GM18508 (cell line): ENCODE measurements around the gene MARCKSL1.

ENCODE experiments used
- ATAC-seq: cut with Tn5 transposase; IDR thresholded peaks from one replicate; pipeline ENCODE4 v1.9.1; 2021; ENCODE audit warnings: moderate number of reproducible peaks; ENCODE audit not compliant: insufficient read depth, unreplicated experiment

The MARCKSL1 gene

DNA sequence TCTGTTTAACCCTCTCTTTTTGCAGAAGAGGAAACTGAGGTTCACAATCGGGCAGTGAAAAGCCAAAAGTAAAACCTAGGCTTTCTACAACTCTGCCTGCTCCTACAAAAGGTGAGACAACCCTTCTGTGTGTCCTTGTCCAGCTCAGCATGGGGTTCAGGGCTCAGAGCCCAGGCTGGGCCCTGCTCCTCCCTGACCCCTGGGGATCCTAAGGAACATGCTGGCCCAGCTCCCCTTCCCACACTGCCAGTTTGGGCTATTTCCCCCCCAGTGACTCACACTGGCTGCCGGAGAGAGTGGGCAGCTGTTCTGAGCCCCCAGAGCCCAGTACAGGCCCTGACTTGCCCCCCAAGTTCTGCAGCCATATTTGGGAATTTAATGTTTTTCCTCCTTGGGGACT lies 17.4 kb upstream of the MARCKSL1 start:
- ATAC-seq, result no peak

DNA sequence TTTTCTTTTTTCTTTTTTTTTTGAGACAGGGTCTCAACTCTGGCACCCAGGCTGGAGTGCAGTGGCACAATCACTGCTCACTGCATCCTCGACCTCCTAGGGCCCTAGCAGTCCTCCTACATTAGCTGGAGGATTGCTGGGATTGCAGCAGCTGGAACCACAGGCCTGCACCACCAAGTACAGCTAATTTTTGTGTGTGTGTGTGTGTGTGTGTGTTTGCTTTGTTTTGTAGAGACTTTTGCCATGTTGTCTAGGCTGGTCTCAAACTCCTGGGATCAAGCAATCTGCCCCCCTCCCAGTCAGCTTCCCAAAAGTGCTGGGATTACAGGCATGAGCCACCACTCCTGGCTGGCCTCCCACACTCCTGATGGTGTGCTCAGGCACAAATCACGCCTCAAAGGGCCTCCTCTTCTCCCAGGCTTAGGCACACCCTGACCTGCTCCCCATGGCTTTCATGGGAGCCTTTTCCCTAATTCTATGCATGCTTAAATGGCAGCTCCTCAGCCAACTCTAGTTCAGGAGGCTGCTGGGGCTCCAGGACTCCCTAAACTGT lies 16.9 kb upstream of the MARCKSL1 start:
- ATAC-seq, result no peak

- no peak for ATAC-seq
Observed at GRCh38 chr1:32352239-32352745, 16.3 kb upstream of the MARCKSL1 start.

- ATAC-seq, result peak; percentile 45
Observed at GRCh38 chr1:32351399-32352238, 15.6 kb upstream of the MARCKSL1 start.

DNA sequence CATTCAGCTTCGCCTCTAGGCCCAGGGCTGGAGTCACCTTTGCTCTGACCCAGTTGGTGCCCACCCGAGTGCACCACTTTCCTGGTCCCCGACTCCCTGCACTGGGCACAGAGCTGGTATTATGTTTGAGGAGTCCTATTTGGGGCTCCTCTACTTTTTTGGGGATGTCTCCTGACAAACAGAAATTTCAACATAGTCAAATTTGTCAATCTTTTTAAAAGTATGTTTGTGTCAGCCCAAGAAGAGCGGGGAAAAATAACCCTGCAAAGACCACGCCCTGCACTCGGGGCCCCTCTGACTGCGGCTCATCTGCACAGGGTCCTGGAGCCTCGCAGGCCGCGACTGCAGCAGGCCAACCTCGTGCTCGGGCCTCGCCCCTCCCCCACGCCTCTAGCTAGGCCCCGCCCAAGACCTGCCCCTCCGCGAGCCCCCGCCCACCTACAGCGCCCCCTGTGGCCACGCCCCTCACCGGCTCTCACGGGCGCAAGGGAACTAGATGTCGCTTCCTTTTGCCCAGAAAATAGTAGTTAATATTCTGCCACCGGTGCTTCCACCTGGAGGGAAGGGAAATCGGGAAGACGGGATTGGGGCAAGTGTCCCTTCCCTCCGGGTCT lies 14.9 kb upstream of the MARCKSL1 start:
- no peak for ATAC-seq

GRCh38 chr1:32349211-32349708 lies 13.2 kb upstream of the MARCKSL1 start:
- no peak for ATAC-seq

DNA sequence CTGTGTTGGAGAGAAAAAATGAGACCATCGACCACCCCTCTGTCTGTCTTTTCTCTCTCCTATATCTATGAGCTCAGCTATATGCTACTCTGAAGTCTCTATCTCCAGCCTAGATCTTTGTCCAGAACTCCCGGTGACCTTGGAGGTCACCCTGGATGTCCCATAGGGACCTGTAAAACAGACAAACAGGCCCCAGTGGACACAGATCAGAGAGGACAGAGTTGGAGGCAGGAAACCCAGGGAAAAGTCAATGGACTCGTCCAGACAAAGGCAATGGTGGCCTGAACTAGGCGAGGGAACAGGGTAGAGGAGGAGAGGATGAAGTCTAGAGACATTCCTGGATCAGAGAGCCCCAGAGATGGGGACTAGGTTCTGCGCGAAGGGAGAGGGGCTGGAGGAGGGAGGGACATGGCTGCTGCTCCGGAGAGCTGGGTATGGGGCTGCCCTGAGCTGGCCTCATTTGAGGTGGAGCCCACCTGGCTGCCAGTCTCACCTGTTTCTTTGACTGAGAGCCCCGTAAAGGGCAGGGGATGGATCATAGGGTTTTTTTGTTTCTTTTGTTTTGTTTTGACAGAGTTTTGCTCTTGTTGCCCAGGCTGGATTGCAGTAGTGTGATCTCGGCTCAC lies 10.6 kb upstream of the MARCKSL1 start:
- ATAC-seq, result no peak

DNA sequence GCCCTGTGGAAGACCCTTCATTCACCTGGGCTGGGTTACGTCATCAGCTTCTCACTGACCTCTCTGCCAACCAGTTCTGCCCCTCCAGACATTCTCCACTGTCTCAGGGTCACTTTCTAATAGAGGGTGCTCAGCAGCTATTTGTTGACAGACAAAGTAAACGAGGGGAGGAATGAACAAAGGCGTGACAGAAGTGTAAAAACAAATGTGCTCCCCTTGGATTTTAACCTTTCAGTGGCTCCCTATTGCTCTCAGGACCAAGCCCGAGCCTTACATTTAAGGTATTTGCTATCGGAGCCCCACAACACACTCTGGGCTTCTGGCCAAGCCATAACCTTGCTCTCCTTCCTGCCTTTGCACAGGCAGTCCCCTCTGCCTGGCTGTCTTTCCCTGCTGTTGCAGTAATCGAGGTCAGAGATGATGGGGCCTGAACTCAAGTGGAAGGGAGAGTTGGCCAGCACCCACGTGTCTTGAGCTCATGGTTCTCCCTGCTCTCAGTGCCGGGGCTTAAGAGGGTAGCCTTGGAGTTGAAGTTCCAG lies 9.3 kb upstream of the MARCKSL1 start:
- no peak for ATAC-seq

DNA sequence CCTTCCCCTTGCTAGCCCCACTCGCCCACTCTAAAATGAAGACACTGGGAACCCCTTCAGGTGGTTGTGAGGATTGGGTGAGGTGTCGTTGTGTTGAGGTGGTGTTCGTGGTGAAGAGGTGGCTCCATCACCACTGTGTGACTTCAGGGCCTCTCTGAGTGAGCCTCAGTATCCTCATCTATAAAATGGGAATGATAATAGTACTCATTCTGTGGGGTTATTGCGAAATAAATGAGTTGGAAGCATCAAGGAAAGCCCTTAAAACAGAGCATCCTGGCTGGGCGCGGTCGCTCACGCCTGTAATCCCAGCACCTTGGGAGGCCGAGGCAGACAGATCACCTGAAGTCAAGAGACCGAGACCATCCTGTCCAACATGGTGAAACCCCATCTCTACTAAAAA lies 6.7 kb upstream of the MARCKSL1 start:
- ATAC-seq, result no peak

DNA sequence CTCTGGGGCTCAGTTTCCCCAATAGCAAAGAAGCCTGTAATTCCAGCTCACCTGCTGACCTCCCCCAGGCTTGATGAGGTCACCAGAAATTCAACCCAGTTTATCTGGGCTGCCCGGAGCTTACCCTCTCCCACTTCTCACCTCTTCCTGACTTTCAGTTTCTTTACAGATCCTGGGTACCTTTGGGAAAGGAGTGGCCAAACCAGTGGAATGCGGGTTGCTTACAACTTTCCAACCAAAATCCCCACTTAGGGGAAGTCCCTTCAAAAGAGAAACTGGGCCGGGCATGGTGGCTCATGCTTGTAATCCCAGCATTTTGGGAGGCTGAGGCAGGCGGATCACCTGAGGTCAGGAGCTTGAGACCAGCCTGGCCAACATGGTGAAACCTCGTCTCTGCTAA lies 5.9 kb upstream of the MARCKSL1 start:
- ATAC-seq, result no peak

GRCh38 chr1:32341186-32341757 lies 5.2 kb upstream of the MARCKSL1 start:
- ATAC-seq, result no peak

DNA sequence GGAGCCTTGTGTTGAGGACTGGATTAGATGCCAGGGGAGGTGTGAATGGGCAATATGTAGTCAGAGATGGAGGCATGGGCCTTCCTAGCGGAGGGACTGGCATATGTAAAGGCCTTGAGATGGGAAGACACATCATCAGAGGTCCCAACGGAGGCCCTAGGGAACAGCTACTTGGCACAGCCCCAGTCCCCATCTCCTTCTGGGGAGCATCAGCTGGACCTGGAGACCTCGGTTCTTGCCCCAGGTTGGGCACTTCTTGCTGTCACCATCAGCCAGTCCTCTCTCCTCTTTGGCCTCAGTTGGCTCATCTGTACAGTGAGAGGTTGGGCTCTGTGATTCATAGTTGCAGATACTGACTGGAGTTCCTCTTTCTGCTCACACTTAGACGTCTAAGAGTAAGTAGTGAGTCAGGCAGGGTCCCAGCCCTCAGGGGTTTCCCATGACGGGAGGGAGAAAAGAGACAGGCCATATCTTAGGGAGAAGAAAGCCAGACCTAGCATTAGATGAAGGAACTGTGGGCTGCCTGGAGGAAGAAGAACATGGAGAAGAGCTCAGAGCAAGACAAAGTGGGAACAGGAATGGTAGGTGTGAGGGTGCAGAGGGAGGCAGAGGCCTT lies 3.4 kb upstream of the MARCKSL1 start:
- no peak for ATAC-seq

GRCh38 chr1:32338637-32339145 lies 2.7 kb upstream of the MARCKSL1 start:
- ATAC-seq, result no peak

- no peak for ATAC-seq
Observed at GRCh38 chr1:32337855-32338636, 2.0 kb upstream of the MARCKSL1 start.

DNA sequence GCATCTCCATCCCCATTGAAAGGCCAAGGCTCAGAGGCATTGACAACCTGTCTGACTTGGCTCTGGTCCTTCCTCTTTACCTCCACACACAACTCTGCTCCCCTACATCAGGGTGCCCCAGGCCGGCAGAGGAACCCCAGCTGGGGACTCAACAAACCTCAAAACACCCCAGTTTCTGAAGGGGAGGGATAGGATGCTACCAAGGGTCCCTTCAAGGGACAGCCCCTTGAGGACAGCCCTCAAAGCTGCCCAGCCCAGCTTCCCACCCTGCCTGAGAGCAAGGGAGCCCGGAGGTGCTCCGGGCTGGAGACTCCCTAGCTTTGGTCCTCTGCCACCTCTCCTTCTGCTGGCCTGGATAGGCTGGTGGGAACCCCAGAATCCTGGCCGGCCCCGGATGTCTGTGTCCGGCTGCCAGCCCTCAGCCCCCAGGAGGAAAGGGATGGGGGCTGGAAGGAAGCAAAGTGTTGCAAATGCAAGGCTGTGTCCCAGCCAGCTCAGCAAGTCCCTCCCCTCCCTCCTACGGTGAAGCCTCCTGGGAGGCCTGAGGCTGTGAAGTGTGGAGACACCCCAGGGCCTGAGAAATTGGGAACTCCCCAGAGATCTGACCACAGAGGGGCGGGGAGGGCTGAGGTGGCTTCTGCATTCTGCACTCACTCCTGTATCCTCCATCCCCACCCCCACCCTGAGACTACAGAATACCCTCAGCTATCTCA lies 1.1 kb upstream of the MARCKSL1 start:
- no peak for ATAC-seq

DNA sequence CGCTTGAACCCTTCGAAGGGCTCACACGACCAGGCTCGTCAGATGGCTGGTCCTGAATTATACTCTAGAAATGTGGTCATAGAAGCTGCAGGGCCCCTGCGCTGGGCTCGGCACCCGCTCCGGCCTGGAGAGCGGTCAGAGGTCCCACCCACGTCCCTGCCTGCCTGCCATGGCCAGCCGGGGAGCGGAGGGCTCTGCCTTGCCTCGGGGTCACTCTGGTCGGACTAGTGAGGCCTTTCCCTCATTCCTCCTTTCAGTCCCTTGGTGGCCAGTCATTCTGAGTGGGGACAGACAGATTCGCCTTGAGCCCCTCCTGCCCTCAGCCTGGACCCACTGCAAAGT lies 529 bp upstream of the MARCKSL1 start:
- ATAC-seq, result no peak

GRCh38 chr1:32335535-32335789 lies 571 bp downstream of the MARCKSL1 start:
- ATAC-seq, result no peak

- ATAC-seq, result no peak
Observed at GRCh38 chr1:32334864-32335534, 1.0 kb downstream of the MARCKSL1 start.
